Thyroid gland (tissue), 4 donors: Measurements from ENCODE around the gene LSM14A.

ENCODE experiments used
- CTCF ChIP-seq, 6 experiments: fragments of 200-600 bp in 3 of 6; fragments of 450-650 bp in 3 of 6; sonication (generic) in 3 of 6; IDR thresholded peaks; one replicate each; pipeline ENCODE4 v1.5.1; 2016 to 2019; ENCODE audit warnings: antibody characterized with exemption in 6 of 6, mild to moderate bottlenecking in 2 of 6, inconsistent platforms in 1 of 6, moderate library complexity in 1 of 6
- POLR2A ChIP-seq, 2 donors: fragments of 450-650 bp; IDR thresholded peaks; one replicate each; pipeline ENCODE4 v1.6.1; 2017; ENCODE audit warnings: antibody characterized with exemption in 2 of 2, mild to moderate bottlenecking in 2 of 2, moderate library complexity in 1 of 2

GRCh38 chr19:34188408-34188807, 16.1 kb downstream of the LSM14A start:
- TF ChIP-seq POLR2A (IDR thresholded peaks at IDR 0.05) (no peak), CTCF (IDR thresholded peaks at IDR 0.05) (no peak)
